CD4-positive, alpha-beta T cell (primary cell): ENCODE measurements around the gene ADARB2. TPM values are rescaled to one million over a fixed set of nuclear protein-coding genes. Genes with fewer than 3 reads are reported as not detected.
"Not testable (repeated sequence)": the region's sequence is repeated elsewhere in the genome, so short reads cannot be mapped to it uniquely, and the experiment has no call there.

Experiments used
- ATAC-seq: fragments of 200-7000 bp; cut with Tn5 transposase; one replicate; pipeline ENCODE4 v1.10.0; 2022; ENCODE audit warnings: mild to moderate bottlenecking; ENCODE audit not compliant: poor library complexity
- CTCF ChIA-PET: fragments of 350-600 bp; sonication (Branson Sonifier 250); formaldehyde crosslinking; loops from one replicate; lab custom pipeline; 2021; ENCODE audit warnings: antibody characterized with exemption, inconsistent platforms; lab: Charles Lee
- POLR2A ChIA-PET: fragments of 350-600 bp; sonication (Branson Sonifier 250); formaldehyde crosslinking; loops from one replicate; lab custom pipeline; 2021; ENCODE audit warnings: antibody characterized with exemption, inconsistent platforms; lab: Charles Lee
- DNase-seq, 14 experiments: peaks; one replicate each; pipeline ENCODE4 v3.0.0-alpha.2; 2013 to 2020; ENCODE audit warnings: mixed read lengths in 2 of 14
- H3K27ac ChIP-seq, 2 donors: one replicate each; pipeline versions ENCODE4 v1.5.1 to v1.7.0; 2013; ENCODE audit warnings: low read length in 2 of 2, low read depth in 1 of 2, mild to moderate bottlenecking in 1 of 2
- H3K27me3 ChIP-seq, 2 experiments: 1 replicate in 1 of 2; 2 replicates in 1 of 2; pipeline versions ENCODE4 v1.6.1 to v1.7.0; 2013; ENCODE audit warnings: low read length in 2 of 2, control low read depth in 1 of 2, mild to moderate bottlenecking in 1 of 2, moderate library complexity in 1 of 2; ENCODE audit not compliant: insufficient read depth in 2 of 2, control insufficient read depth in 1 of 2
- H3K36me3 ChIP-seq: one replicate; pipeline ENCODE4 v1.6.1; 2013; ENCODE audit warnings: low read length, control low read depth; ENCODE audit not compliant: insufficient read depth
- H3K4me1 ChIP-seq: one replicate; pipeline ENCODE4 v1.6.1; 2013; ENCODE audit warnings: low read length, control low read depth; ENCODE audit not compliant: insufficient read depth
- H3K4me3 ChIP-seq: one replicate; pipeline ENCODE4 v1.5.1; 2013; ENCODE audit warnings: mild to moderate bottlenecking, low read length, moderate library complexity
- H3K9me3 ChIP-seq, 2 experiments: 1 replicate in 1 of 2; 2 replicates in 1 of 2; pipeline versions ENCODE4 v1.6.1 to v1.7.0; 2013; ENCODE audit warnings: low read length in 2 of 2, mild to moderate bottlenecking in 2 of 2, control low read depth in 1 of 2, moderate library complexity in 1 of 2; ENCODE audit not compliant: control insufficient read depth in 1 of 2, insufficient read depth in 1 of 2
- H3K27ac Mint-ChIP-seq: one replicate; pipeline ENCODE4 v1.8.0; 2020; ENCODE audit warnings: mixed read lengths
- H3K27me3 Mint-ChIP-seq: one replicate; pipeline ENCODE4 v1.8.0; 2021; ENCODE audit warnings: mixed read lengths
- H3K36me3 Mint-ChIP-seq: one replicate; pipeline ENCODE4 v1.8.0; 2021; ENCODE audit warnings: low read depth, mixed read lengths
- H3K4me1 Mint-ChIP-seq: one replicate; pipeline ENCODE4 v1.8.0; 2021; ENCODE audit warnings: low read depth, mixed read lengths
- H3K4me3 Mint-ChIP-seq: one replicate; pipeline ENCODE4 v1.8.0; 2020; ENCODE audit warnings: mild to moderate bottlenecking, mixed read lengths
- H3K9me3 Mint-ChIP-seq: one replicate; pipeline ENCODE4 v1.8.0; 2020; ENCODE audit warnings: mixed read lengths
- intact Hi-C, 2 experiments: fragments of 100-400 bp; cut with DNase I in 1 of 2; cut with micrococcal nuclease in 1 of 2; formaldehyde crosslinking; loops; one replicate each; pipeline versions ENCODE4 v1.15.1 to v1.9.0; 2023 to 2025; cut with DNase I, micrococcal nuclease
- total RNA-seq, 174 experiments: library from RNA in 2 of 174; stranded (reverse) in 2 of 174; gene quantifications; one replicate each; pipeline ENCODE4 v1.2.3 and lab custom pipeline; 2021 to 2026
- TF ChIP-seq, protein P1 (sequence below): fragments of 200-600 bp; IDR thresholded peaks from one replicate; pipeline ENCODE4 v1.8.0; 2022; ENCODE audit warnings: antibody characterized with exemption, mild to moderate bottlenecking

The ADARB2 gene
- total RNA-seq, 2 experiments from 2014 or later: 0.14 TPM; not detected in 1

DNA sequence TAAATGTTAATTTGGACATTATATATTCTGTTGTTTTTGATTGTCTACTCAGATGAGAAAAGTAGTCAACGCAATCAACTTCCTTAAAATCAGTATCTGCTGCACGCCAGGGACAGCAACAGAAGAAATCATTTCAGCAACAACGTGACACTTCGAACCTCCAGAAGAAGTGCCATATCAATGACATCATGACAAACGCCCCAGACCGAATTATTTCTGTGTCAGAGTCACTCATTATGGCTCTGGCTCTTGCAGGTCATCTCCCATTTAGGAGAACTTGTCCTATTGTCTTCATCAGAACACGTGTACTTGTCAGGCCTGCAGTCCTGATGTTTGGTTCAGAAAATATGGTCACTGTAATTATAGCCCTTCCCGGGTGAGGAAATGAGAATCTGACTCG lies 276.3 kb downstream of the ADARB2 start:
- no peaks in the 10 kb centered on the region for H3K9me3 Mint-ChIP-seq
- Histone ChIP-seq H3K27ac (no peak overlapping the region), H3K9me3 (no peaks in the 10 kb centered on the region), H3K27me3 (no peaks in the 10 kb centered on the region), H3K4me1 (no peaks in the 10 kb centered on the region), H3K36me3 (no peaks in the 10 kb centered on the region), H3K4me3 (no peak overlapping the region)
- no peak for DNase-seq
- POLR2A ChIA-PET: no interaction called here
- H3K27me3 Mint-ChIP-seq: peaks cover 13% of the 10 kb centered on the region
- no peaks in the 10 kb centered on the region for H3K4me1 Mint-ChIP-seq
- H3K4me3 Mint-ChIP-seq: no peak overlapping the region
- CTCF ChIA-PET: no interaction called here
- no peaks in the 10 kb centered on the region for H3K36me3 Mint-ChIP-seq
- intact Hi-C loops: no loop called here
- TF ChIP-seq, protein P1, sequence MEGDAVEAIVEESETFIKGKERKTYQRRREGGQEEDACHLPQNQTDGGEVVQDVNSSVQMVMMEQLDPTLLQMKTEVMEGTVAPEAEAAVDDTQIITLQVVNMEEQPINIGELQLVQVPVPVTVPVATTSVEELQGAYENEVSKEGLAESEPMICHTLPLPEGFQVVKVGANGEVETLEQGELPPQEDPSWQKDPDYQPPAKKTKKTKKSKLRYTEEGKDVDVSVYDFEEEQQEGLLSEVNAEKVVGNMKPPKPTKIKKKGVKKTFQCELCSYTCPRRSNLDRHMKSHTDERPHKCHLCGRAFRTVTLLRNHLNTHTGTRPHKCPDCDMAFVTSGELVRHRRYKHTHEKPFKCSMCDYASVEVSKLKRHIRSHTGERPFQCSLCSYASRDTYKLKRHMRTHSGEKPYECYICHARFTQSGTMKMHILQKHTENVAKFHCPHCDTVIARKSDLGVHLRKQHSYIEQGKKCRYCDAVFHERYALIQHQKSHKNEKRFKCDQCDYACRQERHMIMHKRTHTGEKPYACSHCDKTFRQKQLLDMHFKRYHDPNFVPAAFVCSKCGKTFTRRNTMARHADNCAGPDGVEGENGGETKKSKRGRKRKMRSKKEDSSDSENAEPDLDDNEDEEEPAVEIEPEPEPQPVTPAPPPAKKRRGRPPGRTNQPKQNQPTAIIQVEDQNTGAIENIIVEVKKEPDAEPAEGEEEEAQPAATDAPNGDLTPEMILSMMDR: no peak
- ATAC-seq: no peak
- H3K27ac Mint-ChIP-seq: no peak overlapping the region

DNA sequence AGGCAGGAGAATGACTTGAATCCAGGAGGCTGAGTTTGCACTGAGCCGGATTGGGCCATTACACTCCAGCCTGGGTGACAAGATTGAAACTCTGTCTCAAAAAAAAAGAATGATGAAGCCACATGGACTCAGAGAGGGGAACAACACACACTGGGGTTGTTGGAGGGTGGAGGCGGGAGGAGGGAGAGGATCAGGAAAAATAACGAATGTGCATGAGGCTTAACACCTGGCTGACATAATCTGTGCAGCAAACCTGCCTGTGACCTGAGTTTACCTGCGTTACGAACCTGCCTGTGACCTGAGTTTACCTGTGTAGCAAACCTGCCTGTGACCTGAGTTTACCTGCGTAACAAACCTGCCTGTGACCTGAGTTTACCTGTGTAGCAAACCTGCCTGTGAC lies 277.7 kb downstream of the ADARB2 start:
- DNase-seq, POLR2A ChIA-PET, H3K36me3 Mint-ChIP-seq, H3K9me3 Mint-ChIP-seq, H3K4me1 Mint-ChIP-seq, CTCF ChIA-PET, H3K27ac Mint-ChIP-seq, H3K36me3 ChIP-seq, H3K9me3 ChIP-seq, H3K27me3 ChIP-seq, H3K4me3 Mint-ChIP-seq, intact Hi-C loops, H3K4me1 ChIP-seq, ATAC-seq, H3K27ac ChIP-seq, H3K4me3 ChIP-seq: not testable (repeated sequence)
- H3K27me3 Mint-ChIP-seq: peaks cover 17% of the 10 kb centered on the region

DNA sequence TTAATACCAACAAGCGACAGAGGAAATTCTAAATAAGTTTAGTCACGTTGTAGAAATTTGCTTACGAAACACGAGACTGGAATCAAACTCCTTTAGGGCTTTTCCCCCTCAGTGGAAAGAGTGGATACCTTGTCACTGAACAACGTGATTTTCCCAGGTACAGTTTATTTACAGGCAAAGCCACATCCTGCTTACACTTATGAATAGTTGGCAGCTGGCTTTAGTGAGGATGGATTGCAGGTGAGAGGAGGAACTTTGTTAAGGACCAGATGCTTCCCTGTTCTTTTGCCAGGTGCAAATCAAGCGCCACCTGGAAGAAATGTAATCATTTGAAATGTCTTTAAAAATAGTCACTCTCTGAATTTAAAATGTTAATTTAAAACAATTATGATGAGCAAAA lies 282.4 kb downstream of the ADARB2 start:
- CTCF ChIA-PET: no interaction called here
- peaks cover 35% of the 10 kb centered on the region for H3K27me3 Mint-ChIP-seq
- DNase-seq: no peak

DNA sequence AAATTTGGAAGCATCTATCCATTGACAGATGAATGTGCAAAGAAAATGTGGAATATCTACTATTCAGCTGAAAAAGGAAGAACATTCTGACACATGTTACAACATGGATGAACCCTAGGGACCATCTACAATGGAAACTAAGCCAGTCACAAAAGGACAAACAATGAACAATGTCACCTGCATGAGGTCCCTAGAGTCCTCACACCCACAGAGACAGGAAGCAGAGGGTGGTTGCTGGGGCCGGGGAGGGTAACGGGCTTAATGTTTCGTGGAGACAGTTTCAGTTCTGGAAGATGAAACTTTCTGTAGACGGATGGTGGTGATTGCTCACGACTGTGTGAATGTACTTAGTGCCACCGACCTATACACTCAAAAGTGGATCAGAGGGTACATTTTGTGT lies 282.9 kb downstream of the ADARB2 start:
- Mint-ChIP-seq H3K36me3 (no peaks in the 10 kb centered on the region), H3K9me3 (peaks cover 5% of the 10 kb centered on the region), H3K27ac (no peak overlapping the region), H3K4me1 (no peaks in the 10 kb centered on the region), H3K27me3 (peaks cover 35% of the 10 kb centered on the region), H3K4me3 (no peak overlapping the region)
- peaks cover 6% of the 10 kb centered on the region in 2 experiments for H3K27me3 ChIP-seq
- intact Hi-C loops: no loop called here
- H3K36me3 ChIP-seq: no peaks in the 10 kb centered on the region
- peaks cover 0 to 14% of the 10 kb centered on the region in 2 experiments for H3K9me3 ChIP-seq
- ATAC-seq (no peak), DNase-seq (no peak)
- TF ChIP-seq, protein P1: no peak
- H3K27ac ChIP-seq: no peak overlapping the region
- H3K4me1 ChIP-seq: no peaks in the 10 kb centered on the region
- CTCF ChIA-PET: no interaction called here
- H3K4me3 ChIP-seq: no peak overlapping the region
- POLR2A ChIA-PET: no interaction called here

More for the DNA sequence above, 282.4 kb downstream of the ADARB2 start:
- no peaks in the 10 kb centered on the region for H3K36me3 Mint-ChIP-seq
- H3K4me3 ChIP-seq: no peak overlapping the region
- no peak for ATAC-seq
- POLR2A ChIA-PET: no interaction called here
- H3K9me3 Mint-ChIP-seq: peaks cover 5% of the 10 kb centered on the region
- H3K9me3 ChIP-seq: peaks cover 0 to 14% of the 10 kb centered on the region in 2 experiments
- H3K27ac Mint-ChIP-seq: no peak overlapping the region
- H3K4me3 Mint-ChIP-seq: no peak overlapping the region
- H3K4me1 Mint-ChIP-seq: no peaks in the 10 kb centered on the region
- H3K36me3 ChIP-seq: no peaks in the 10 kb centered on the region
- no peaks in the 10 kb centered on the region for H3K4me1 ChIP-seq
- intact Hi-C loops: no loop called here
- H3K27me3 ChIP-seq: peaks cover 4 to 6% of the 10 kb centered on the region in 2 experiments
- TF ChIP-seq, protein P1: no peak
- no peak overlapping the region for H3K27ac ChIP-seq
